ENCODE data around the gene TSHZ2. TPM values are rescaled to one million over a fixed set of nuclear protein-coding genes. Genes with fewer than 3 reads are reported as not detected.

The TSHZ2 gene
- total RNA-seq, 1 experiment from 2014 or later, result 0.07 TPM

DNA sequence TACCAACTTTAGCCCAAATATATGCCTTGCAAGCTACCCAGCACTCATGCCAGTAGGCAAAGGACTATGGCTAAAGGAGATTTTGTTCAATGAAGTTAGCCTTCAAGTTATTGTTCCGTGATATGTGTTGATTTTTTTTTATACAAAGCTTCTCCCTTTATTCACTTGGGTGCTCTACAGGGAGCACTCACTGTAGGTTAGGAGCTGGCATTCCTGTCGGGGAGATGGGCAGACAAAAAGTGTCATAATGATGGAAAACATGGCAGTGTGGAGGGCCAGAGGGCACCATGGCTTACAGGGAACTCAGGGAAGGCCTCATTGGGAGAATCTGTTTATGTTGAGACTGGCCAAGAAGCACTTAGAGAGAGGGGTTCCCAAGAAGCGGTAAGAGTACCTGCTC lies 292.4 kb downstream of the TSHZ2 start:
- H2AFZ ChIP-seq (ENCODE audit: low read depth, low read length, poor library complexity, severe bottlenecking), result no peak overlapping the region
- TF ChIP-seq, protein P1, sequence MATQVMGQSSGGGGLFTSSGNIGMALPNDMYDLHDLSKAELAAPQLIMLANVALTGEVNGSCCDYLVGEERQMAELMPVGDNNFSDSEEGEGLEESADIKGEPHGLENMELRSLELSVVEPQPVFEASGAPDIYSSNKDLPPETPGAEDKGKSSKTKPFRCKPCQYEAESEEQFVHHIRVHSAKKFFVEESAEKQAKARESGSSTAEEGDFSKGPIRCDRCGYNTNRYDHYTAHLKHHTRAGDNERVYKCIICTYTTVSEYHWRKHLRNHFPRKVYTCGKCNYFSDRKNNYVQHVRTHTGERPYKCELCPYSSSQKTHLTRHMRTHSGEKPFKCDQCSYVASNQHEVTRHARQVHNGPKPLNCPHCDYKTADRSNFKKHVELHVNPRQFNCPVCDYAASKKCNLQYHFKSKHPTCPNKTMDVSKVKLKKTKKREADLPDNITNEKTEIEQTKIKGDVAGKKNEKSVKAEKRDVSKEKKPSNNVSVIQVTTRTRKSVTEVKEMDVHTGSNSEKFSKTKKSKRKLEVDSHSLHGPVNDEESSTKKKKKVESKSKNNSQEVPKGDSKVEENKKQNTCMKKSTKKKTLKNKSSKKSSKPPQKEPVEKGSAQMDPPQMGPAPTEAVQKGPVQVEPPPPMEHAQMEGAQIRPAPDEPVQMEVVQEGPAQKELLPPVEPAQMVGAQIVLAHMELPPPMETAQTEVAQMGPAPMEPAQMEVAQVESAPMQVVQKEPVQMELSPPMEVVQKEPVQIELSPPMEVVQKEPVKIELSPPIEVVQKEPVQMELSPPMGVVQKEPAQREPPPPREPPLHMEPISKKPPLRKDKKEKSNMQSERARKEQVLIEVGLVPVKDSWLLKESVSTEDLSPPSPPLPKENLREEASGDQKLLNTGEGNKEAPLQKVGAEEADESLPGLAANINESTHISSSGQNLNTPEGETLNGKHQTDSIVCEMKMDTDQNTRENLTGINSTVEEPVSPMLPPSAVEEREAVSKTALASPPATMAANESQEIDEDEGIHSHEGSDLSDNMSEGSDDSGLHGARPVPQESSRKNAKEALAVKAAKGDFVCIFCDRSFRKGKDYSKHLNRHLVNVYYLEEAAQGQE (IDR thresholded peaks at IDR 0.05; ENCODE audit: low read depth), result no peak
- no peak for TF ChIP-seq YY1 (IDR thresholded peaks at IDR 0.05; ENCODE audit: extremely low read depth, insufficient replicate concordance, low read depth, low read length)
- no peak for TF ChIP-seq TCF7L2 (IDR thresholded peaks at IDR 0.05; ENCODE audit: borderline replicate concordance, extremely low read depth, insufficient read depth, insufficient read length)
- no peak for TF ChIP-seq ZNF274 (IDR thresholded peaks at IDR 0.05; ENCODE audit: low read depth, low read length)
- no peak for TF ChIP-seq ELF1 (IDR thresholded peaks at IDR 0.05; ENCODE audit: borderline replicate concordance, low read depth)
- TF ChIP-seq, protein P2, sequence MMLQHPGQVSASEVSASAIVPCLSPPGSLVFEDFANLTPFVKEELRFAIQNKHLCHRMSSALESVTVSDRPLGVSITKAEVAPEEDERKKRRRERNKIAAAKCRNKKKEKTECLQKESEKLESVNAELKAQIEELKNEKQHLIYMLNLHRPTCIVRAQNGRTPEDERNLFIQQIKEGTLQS (IDR thresholded peaks at IDR 0.05), result no peak
- TF ChIP-seq CEBPB (IDR thresholded peaks at IDR 0.05; ENCODE audit: low read depth), result no peak
- TF ChIP-seq SIN3A (IDR thresholded peaks at IDR 0.05; ENCODE audit: low read depth), result no peak
- no peak for TF ChIP-seq POLR2AphosphoS5 (IDR thresholded peaks at IDR 0.05; ENCODE audit: low read depth, low read length)
- no peak for TF ChIP-seq SRF (IDR thresholded peaks at IDR 0.05; ENCODE audit: low read depth)
- no peak for TF ChIP-seq CTCF (IDR thresholded peaks at IDR 0.05 in 2 of 3, conservative IDR thresholded peaks at IDR 0.05 in 1 of 3; ENCODE audit: borderline replicate concordance in 1 of 3, insufficient read depth in 1 of 3, low read depth in 2 of 3, low read length in 2 of 3)
- TF ChIP-seq POLR2A (IDR thresholded peaks at IDR 0.05; ENCODE audit: borderline replicate concordance, extremely low read depth, insufficient read depth, insufficient read length), result no peak
- no peak for TF ChIP-seq EZH2 (IDR thresholded peaks at IDR 0.05)
- no peak for TF ChIP-seq ZBTB33 (IDR thresholded peaks at IDR 0.05; ENCODE audit: extremely low read depth, insufficient replicate concordance, low read length)
- TF ChIP-seq ZFX (IDR thresholded peaks at IDR 0.05), result no peak
- no peak for TF ChIP-seq EZH2phosphoT487 (IDR thresholded peaks at IDR 0.05; ENCODE audit: borderline replicate concordance)
- TF ChIP-seq MAX (IDR thresholded peaks at IDR 0.05), result no peak
- no peak for TF ChIP-seq RAD21 (IDR thresholded peaks at IDR 0.05; ENCODE audit: low read depth)
- TF ChIP-seq JUND (IDR thresholded peaks at IDR 0.05), result no peak
- no peaks in the 10 kb centered on the region for H3K4me1 ChIP-seq (ENCODE audit: control insufficient read depth in 1 of 2, insufficient read depth in 2 of 2, low read length in 2 of 2)
- CTCF ChIA-PET, result no interaction called here
- no peak overlapping the region for H3K9ac ChIP-seq (ENCODE audit: low read length)
- intact Hi-C loops (cut with micrococcal nuclease), result no loop called here
- no peak overlapping the region for H3K27ac ChIP-seq (ENCODE audit: low read depth, low read length)
- no peaks in the 10 kb centered on the region for H3K36me3 ChIP-seq (ENCODE audit: control insufficient read depth in 1 of 2, insufficient read depth in 2 of 2, low read length in 2 of 2)
- DNase-seq (ENCODE audit: low read depth, low spot score) (no peak), ATAC-seq (no peak)
- RAD21 ChIA-PET (ENCODE audit: low non-redundant PET in 1 of 2, low total read pairs in 2 of 2, uncharacterized antibody in 2 of 2, unreplicated experiment in 2 of 2), result no interaction called here
- no peak overlapping the region for H3K4me3 ChIP-seq (replicated peaks in 1 of 2; ENCODE audit: low read depth in 1 of 2, low read length in 2 of 2)
- H3K9me3 ChIP-seq (ENCODE audit: control insufficient read depth in 1 of 2, insufficient read depth in 1 of 2, low read depth in 1 of 2, low read length in 2 of 2), result no peaks in the 10 kb centered on the region
- no peaks in the 10 kb centered on the region for H4K20me1 ChIP-seq (ENCODE audit: insufficient read depth)
- no peaks in the 10 kb centered on the region for H3K79me2 ChIP-seq (ENCODE audit: insufficient read depth, low read length)
- POLR2A ChIA-PET, result no interaction called here
- peaks cover 73% of the 10 kb centered on the region for H3K27me3 ChIP-seq (ENCODE audit: insufficient read depth, low read length)
- BruUV-seq (replicated peaks), result no TSS peak
- no peak overlapping the region for H3K4me2 ChIP-seq (ENCODE audit: low read length)
- no peaks in the 10 kb centered on the region for H3K9me2 ChIP-seq (ENCODE audit: insufficient read depth)

Measured in HCT116 (cell line).